CD4-positive, alpha-beta T cell treated with Interleukin-15 for 1 hour (primary cell): ENCODE results near the gene MPV17L2.

Source experiments
- DNase-seq: peaks from one replicate; pipeline ENCODE4 v3.0.0-alpha.2; 2020

The MPV17L2 gene

GRCh38 chr19:18219911-18220631 is 27.1 kb downstream of the MPV17L2 start:
- no peak for DNase-seq

DNA sequence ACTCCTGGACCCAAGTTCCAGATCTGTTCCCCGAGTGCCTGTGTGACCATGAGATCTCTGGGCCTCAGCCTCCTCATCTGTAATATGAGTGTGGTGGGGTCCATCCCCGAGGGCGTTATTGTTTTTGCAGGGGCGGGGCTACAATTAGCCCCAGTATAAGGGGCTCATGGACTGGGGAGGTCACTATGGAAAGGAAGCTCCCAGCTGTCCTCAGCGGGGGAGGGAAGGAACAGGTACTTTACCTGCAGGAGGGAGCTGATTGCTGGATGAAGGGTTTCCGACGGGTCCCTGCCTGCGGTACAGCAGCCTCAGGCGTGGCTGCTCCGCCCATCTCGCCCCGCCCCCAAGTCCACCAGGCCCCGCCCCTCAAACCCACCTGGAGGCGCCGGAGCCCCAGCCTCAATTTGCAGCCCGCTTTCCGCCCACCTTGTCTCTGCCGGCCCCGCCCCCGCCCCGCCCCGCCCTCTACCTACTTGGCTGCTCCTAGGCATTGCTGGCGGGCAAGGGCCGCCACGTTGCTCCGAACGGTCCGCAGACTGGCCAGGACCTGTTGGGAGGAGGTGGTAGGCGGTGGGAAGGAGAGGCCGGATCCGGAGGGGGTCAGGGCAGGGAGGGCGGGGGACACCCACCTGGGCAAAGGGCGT is 27.7 kb downstream of the MPV17L2 start:
- no peak for DNase-seq

DNA sequence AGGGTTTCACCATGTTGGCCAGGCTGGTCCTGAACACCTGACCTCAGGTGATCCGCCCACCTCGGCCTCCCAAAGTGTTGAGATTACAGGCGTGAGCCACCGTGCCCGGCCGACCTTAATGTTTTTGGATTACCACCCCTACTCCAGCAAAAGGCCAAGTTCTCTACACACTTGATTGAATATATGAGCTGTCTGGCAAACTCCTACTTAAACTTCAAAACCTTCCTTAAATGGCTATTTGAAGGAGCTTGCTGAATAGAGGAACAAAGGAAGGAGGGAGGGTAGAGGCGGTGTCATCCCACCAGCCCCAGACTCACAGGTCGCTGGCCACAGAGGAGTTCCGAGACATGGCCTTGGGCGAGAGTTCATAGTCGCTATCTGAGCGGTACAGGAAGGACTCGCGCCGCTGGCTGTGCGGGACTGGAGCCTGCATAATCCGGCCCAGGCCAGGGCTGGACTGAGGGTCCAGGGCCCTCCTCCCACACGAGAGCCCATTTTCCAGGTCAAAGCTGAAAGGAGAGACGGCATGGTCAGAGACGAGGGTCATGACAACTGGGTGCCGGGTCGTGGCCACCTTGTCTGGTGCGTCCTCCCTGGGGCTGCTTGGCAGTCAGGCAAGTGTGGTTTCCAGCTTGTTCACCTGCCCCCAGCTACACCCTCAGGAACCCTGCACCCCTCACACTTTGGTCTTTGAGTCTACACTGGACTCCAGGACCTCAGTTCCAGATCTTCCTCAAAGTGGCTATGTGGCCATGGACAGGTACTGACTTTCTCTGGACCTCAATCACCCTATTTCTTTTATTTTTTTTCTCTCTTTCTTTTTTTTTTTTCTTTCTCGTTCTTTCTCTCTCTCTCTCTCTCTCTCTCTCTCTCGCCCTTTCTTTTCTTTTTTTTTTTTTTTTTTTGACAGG is 29.1 kb downstream of the MPV17L2 start:
- DNase-seq, result no peak

DNA sequence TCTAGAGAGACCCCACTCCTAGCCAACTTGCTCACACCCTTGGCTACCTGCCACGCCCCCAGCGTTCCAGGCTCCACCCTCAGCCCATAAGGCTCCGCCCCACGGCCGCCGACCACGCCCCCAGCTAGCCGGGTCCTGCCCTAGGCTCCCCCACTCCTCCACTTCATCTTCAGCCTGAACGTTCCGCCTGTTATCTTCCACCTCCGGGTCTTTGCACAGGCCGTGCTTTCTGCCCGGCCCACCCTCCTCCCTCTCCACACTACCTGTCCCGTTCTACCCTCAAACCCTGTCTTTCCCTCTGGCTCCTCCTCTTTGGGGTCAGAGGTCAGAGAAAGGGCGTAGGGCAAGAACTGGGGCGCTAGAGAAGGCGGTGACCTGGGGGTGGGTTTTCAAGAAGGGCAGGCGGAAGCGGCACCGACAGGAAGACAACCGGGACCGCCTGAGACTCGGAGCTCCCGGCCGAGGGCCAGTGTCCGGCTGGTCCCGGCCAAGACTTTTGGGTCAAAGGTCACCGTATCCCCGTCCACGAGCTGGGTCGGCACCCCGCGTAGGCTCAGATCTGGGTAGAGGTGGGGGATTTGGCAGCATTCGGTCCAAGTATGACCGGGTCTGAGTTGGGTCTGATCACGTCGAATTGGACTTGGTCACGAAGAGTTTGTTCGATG is 31.0 kb downstream of the MPV17L2 start:
- no peak for DNase-seq

GRCh38 chr19:18224525-18225354 is 31.7 kb downstream of the MPV17L2 start:
- DNase-seq, result peak; percentile 92

DNA sequence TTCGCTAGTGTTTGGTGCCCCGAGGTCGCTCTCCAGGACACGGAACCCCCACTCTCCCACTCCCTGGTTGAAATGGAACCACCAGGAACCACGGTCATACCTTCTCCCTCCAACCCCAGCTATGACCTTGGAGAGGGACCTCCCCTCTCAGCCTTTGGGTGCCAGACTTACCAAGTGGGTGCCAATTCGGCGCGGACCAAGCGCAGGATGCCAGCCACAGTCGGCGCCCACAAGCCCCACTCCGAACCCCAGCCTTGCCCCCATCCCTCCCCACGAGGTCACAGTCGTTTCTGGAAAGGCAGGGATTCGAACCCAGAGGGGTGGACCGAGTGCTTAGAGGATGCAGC is 32.3 kb downstream of the MPV17L2 start:
- no peak for DNase-seq

- no peak for DNase-seq
Observed at GRCh38 chr19:18225702-18226468, 32.9 kb downstream of the MPV17L2 start, which contains the start of gene PDE4C. Gene PDE4C, minus strand, starts transcription at chr19:18226438. Its CDS starts 23 bp downstream, at chr19:18226415.

GRCh38 chr19:18226956-18227780 is 34.1 kb downstream of the MPV17L2 start:
- DNase-seq, result no peak

DNA sequence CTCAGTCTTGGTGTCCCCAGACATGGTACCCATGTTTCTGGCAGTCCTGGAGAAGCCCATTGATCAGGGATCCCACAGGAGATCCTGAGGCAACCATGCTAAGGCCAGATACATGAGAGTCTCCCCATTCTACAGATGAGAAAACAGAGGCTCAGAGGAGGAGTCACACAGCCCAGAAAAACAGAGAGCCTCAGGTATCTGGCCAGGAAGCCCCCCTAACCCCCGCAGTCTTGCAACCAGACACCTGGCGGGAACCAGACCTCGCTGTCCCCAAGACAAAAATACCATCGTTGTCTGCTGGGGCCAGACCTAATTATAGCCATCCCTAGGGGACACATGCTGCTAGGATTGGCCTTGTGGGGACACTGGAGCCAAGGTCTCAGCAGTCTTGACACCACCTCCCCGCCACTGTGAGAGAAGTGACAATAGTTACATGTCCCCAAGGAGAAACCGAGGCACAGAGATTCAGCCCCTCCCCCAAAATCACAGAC is 34.8 kb downstream of the MPV17L2 start:
- DNase-seq, result no peak

DNA sequence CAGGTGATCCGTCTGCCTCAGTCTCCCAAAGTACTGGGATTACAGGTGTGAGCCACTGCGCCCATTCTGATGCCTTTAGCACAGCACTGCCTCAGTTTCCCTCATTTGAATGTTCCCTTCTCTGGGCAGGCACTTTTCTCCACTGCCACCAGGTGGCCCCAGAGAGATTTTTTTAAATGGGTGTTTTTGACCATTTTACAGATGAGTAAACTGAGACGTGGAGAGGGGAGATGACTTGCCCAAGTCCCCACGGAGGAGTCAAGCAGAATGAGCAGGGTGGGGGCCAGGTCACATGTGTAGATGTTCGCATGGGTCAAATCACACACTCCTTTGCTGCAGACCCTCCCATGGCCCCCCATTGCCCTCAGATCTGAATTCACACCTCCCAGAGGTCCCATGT is 36.5 kb downstream of the MPV17L2 start:
- DNase-seq, result no peak

GRCh38 chr19:18229915-18230314 is 36.9 kb downstream of the MPV17L2 start:
- no peak for DNase-seq

DNA sequence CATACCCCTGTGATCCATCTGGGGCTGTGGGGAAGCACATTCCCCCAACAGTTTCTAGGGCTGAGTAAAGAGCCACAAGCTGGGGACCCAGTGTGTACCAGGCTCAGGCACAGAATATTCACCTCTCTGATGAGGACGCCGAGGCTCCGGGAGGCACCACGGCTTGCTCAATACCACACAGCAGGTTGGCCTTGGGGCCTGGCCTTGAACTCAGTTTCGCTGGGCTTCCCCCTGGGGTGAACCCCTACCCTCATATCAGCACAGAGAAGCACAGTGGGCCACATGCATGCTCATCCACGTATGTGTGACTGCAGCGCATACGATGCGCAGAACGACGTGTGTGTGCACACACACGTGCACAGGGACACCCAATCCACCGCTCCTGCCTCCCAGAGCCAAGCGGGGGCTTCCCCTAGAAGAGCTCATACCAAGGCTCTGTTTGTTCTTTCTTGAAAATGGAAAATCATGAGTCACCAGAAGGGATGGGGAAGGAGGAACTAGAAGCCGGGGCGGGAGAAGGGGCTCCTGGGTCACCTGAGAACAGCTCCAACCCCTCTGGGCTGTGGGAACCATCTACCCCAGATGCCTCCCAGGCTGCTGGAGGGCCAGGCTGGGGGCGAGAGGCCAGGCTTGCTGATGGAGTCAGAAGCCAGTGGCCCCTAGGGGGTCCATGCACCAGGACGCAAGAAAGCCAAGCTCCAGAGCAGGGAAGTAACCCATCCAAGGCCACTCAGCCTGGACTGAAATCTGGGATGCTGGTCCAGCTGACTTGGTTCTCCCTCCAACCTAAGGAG is 38.1 kb downstream of the MPV17L2 start:
- no peak for DNase-seq

DNA sequence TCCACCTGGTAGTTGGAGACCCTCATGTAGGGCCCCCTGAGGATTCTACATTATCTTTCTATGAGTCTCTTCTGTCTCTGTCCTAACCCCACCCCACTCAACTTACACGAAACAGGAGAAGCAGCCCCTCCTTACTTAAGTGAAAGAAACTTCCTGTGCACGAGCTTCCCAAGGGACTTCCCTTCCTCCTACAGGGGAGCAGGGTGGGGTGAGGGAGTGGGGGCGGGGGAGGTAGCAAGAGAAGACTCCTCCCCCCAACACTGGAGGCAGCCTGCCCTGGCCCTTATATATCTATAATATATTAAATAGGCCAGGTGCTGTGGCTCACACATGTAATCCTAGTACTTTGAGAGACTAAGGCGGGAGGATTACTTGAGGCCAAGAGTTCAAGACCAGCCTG is 38.8 kb downstream of the MPV17L2 start:
- DNase-seq, result no peak

DNA sequence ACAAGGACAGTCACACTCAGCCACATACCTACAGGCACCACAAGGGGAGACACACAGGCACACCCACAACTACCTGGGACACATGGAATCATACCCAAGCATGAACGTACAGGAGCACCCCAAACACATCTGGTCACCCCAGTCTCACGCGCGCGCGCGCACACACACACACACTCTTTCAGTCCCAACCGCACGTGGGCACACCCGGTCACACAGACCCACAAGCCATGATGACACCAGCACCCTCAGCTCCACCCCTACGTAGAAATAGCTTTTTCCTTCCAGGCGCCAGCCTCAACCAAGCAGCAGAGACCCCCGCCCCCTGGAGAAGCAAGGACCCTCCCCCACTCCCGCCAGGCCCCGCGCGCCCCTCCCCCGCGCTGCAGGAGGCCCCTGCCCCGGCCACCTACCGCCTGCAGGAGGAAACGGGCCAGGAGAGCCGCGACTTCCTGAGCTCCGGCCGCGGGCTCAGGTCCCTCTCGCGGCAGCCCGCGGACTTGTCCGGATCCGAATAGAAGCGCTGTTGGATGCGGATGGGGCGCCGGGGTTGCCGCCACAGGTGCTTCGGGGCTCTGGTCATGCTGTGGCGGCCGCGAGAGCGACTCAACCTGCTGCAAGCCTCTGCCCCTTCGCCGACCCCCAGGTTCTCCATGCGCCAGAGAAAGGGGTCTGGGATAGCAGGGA is 39.7 kb downstream of the MPV17L2 start:
- DNase-seq, result no peak

DNA sequence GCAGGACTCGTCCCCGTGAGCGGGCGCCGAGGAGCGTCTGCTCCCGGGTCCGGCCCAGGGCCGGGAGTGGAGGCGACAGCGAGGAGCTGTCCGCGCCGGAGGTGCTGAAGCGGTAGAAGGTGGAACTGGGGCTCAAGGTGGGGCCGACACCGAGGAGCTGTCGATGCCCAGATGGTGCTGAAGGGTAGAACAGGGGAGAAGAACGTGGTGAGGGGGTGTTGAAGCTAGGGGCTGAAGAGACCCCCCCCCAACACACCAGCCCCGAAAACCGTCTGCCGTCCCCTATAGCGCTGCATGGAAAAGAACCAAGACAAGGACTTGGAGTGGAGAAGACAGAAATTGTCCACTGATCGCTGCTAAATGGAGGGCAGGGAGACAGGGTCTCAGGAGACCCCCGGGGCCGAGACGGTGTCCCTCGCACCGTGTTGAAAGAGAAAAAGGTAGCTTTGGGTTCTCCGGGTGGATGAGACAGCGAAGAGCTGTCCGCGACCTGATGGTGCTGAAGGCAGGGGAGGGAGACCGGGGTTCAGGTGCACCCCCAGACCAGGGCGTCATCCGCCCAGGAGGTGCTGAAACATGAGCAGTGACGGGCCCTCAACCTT is 40.3 kb downstream of the MPV17L2 start:
- DNase-seq, result no peak

DNA sequence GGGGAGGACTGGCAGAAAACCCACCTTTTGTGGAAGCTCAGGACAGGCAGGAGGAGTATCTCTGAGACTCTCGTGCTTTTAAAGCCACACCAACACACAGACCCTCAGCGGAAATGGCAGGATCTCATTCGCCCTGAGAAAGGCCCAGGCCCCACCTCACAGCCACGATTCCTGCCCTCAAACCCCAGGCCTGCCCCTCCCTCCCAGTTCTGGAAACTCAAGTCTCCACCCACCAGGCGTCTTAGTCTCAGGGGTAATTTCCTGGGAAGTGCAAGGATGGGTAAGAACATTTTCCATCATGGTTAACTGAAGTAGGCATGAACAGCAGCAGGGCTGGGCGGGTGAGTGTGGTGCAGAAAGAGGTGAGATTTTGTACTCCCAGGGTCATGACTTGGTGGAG is 41.2 kb downstream of the MPV17L2 start:
- no peak for DNase-seq

GRCh38 chr19:18239303-18239702 is 46.3 kb downstream of the MPV17L2 start:
- DNase-seq, result no peak

DNA sequence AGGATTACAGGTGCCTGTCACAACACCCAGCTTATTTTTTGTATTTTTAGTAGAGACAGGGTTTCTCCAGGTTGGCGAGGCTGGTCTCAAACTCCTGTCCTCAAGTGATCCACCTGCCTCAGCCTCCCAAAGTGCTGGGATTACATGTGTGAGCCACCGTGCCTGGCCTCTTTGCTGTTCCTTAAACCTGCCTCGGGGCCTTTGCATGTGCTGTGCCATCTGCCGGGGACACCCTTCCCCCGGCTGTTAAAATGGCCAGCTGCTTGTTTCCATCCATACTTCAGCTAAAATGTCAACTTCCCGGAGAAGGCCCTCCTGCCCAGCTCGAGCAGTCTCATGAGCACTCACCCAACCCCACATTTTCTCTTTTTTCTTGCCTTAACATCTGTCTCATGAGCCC is 52.3 kb downstream of the MPV17L2 start:
- DNase-seq, result no peak
